ENCODE data around the gene AP5S1.

Gene AP5S1

DNA sequence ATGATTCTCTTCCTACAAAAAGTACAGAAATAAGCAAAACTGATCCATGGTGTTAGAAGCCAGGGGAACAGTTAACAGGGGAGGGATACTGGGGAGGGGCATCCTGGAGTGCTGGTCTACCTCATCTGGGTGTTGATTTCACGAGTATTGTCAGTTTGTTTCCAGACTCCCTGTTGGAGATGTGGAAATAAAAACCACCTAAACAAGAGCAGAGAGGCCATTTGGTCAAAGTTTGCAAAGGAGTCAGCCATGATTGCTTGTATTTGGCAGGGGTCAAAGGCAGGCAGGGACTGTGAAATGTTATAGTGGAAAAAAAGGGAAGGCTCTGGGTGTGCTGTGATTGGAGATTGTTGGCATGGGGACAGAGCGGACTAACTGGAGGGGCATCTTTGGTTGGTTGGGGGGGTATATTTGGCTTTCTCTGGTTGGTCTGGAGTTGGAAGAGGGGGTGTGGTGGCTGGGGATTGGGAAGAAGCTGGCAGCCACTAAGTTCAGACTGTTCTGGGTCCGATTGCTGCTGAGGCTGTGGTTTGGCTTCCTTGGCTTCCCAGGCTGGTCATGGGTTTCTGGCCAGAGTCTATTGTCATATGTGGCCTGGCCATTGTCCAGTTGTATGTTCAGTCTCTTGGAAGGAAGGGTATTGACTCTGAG lies 54.0 kb downstream of the AP5S1 start:
- TF ChIP-seq, protein P1, sequence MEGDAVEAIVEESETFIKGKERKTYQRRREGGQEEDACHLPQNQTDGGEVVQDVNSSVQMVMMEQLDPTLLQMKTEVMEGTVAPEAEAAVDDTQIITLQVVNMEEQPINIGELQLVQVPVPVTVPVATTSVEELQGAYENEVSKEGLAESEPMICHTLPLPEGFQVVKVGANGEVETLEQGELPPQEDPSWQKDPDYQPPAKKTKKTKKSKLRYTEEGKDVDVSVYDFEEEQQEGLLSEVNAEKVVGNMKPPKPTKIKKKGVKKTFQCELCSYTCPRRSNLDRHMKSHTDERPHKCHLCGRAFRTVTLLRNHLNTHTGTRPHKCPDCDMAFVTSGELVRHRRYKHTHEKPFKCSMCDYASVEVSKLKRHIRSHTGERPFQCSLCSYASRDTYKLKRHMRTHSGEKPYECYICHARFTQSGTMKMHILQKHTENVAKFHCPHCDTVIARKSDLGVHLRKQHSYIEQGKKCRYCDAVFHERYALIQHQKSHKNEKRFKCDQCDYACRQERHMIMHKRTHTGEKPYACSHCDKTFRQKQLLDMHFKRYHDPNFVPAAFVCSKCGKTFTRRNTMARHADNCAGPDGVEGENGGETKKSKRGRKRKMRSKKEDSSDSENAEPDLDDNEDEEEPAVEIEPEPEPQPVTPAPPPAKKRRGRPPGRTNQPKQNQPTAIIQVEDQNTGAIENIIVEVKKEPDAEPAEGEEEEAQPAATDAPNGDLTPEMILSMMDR (conservative IDR thresholded peaks at IDR 0.05), result no peak
- no peak overlapping the region for H3K27ac ChIP-seq

GRCh38 chr20:3875378-3875974 lies 55.1 kb downstream of the AP5S1 start:
- TF ChIP-seq, protein P1 (conservative IDR thresholded peaks at IDR 0.05), result no peak
- no peak overlapping the region for H3K27ac ChIP-seq

DNA sequence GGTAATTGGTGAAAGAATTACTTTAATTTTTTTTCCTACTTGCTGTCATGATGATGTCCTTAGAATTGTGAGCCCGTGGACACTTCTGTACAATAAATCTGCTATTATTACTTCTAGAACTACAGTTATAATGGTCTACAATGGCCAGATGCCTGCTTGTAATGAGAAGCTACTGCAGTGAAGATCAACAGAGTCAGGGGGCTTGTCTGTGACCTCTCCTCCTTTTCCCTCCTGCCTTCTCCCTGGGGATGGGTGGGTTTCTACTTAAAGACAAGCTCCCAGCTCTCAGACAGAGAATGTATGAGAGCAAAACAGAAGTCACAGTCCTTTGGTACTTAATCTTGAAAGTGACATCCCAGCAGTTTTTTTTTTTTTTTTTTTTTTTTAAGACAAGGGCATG lies 55.7 kb downstream of the AP5S1 start:
- no peak overlapping the region for H3K27ac ChIP-seq
- TF ChIP-seq, protein P1 (conservative IDR thresholded peaks at IDR 0.05), result no peak

DNA sequence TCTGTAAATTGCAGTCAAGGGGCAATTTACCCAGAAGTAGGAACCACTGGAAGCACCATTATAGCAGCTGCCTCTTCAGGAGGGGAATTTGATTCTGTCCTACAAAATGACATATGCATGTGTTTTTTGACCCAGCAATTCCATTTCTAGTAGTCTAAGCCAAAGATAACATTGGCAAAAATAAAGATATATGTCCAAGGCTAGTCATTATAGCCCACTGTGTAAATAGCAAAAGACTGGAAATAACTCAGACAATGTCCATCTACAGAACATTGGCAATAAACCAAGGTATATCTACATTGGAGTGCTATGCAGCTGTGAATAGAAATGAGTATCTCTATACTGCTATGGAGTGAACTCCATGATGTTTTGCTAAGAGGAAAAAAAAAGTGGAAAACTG lies 56.3 kb downstream of the AP5S1 start:
- H3K27ac ChIP-seq, result no peak overlapping the region
- TF ChIP-seq, protein P1 (conservative IDR thresholded peaks at IDR 0.05), result no peak
